Measurements from ENCODE around the gene S100A13. TPM values are rescaled to one million over a fixed set of nuclear protein-coding genes. Genes with fewer than 3 reads are reported as not detected.

Gene S100A13
- total and polyA plus RNA-seq, 2 donors (not counting 1 experiment from before 2014, with no cell fraction given): 172 to 399 TPM

DNA sequence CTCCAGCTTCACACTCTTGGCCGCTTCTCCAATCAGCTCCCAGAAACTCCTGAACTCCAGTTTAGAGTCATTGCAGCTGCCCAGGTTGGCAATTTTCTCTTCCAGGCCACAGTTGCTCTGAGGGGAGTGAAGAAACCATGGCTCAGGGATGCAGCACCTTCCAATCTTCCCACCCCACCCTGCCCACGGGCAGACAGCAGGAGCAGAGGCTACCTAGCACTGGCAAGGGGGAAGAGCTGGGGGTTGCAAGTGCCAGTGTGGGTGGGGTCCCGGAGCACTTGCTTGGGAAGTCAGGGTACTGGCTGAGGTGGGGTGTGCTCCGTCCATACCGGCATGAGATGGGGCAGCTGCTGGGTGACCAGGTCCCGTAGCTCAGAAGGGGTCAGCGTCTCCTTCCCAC, 12.4 kb downstream of the S100A13 start:
- Histone ChIP-seq H2AFZ (ENCODE audit: low read length) (no peak overlapping the region), H3K36me3 (ENCODE audit: control insufficient read depth, insufficient read depth, low read length) (peaks cover 3% of the 10 kb centered on the region), H4K20me1 (ENCODE audit: control insufficient read depth, extremely low read depth, insufficient read depth, low read length) (no peaks in the 10 kb centered on the region), H3K9me3 (ENCODE audit: control insufficient read depth, insufficient read depth, low read depth, low read length) (no peaks in the 10 kb centered on the region), H3K4me3 (replicated peaks in 1 of 4; ENCODE audit: control extremely low read depth in 1 of 4, insufficient read depth in 1 of 4, low read depth in 3 of 4, low read length in 4 of 4) (no peak overlapping the region), H3K4me2 (ENCODE audit: extremely low read depth, insufficient read depth, low read length) (no peak overlapping the region), H3K27me3 (ENCODE audit: control insufficient read depth, insufficient read depth, low read length) (no peaks in the 10 kb centered on the region), H3K79me2 (ENCODE audit: control insufficient read depth, insufficient read depth, low read length) (peaks cover 34% of the 10 kb centered on the region), H3K27ac (ENCODE audit: insufficient read depth, low read length) (no peak overlapping the region), H3K9ac (ENCODE audit: insufficient read depth, low read length) (no peak overlapping the region), H3K4me1 (ENCODE audit: control insufficient read depth, extremely low read depth, insufficient read depth, low read length) (peaks cover 15% of the 10 kb centered on the region)
- DNase-seq (ENCODE audit: low read depth in 2 of 2): no peak
- TF ChIP-seq, protein P1, sequence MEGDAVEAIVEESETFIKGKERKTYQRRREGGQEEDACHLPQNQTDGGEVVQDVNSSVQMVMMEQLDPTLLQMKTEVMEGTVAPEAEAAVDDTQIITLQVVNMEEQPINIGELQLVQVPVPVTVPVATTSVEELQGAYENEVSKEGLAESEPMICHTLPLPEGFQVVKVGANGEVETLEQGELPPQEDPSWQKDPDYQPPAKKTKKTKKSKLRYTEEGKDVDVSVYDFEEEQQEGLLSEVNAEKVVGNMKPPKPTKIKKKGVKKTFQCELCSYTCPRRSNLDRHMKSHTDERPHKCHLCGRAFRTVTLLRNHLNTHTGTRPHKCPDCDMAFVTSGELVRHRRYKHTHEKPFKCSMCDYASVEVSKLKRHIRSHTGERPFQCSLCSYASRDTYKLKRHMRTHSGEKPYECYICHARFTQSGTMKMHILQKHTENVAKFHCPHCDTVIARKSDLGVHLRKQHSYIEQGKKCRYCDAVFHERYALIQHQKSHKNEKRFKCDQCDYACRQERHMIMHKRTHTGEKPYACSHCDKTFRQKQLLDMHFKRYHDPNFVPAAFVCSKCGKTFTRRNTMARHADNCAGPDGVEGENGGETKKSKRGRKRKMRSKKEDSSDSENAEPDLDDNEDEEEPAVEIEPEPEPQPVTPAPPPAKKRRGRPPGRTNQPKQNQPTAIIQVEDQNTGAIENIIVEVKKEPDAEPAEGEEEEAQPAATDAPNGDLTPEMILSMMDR (conservative IDR thresholded peaks at IDR 0.05 in 1 of 2, IDR thresholded peaks at IDR 0.05 in 1 of 2; ENCODE audit: low read depth in 1 of 2, low read length in 2 of 2): no peak
- TF ChIP-seq EZH2 (IDR thresholded peaks at IDR 0.05; ENCODE audit: low read length, missing control alignments): no peak

DNA sequence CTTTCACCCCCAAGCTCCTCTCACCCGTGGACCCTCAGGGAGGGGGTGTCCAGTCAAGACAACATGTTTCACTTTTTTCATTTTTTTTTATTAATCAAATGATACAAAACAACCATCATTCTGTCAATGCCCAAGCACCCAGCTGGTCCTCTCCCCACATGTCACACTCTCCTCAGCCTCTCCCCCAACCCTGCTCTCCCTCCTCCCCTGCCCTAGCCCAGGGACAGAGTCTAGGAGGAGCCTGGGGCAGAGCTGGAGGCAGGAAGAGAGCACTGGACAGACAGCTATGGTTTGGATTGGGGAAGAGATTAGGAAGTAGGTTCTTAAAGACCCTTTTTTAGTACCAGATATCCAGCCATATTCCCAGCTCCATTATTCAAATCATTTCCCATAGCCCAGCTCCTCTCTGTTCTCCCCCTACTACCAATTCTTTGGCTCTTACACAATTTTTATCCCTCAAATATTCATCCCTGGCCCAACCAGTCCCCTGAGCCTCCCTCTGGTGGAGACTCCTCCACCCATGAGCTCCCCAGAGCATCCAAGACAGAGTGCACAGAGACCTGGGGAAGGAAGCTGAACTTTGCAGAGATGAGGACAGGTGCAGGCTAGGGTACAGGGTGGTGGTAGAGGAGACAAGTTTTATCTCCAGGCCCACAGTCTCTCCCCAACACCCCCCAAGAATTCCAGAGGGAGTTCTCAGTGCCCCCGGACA, 13.0 kb downstream of the S100A13 start:
- no peaks in the 10 kb centered on the region for H3K27me3 ChIP-seq (ENCODE audit: control insufficient read depth, insufficient read depth, low read length)
- no peak for DNase-seq (ENCODE audit: low read depth in 2 of 2)
- H4K20me1 ChIP-seq (ENCODE audit: control insufficient read depth, extremely low read depth, insufficient read depth, low read length): no peaks in the 10 kb centered on the region
- peaks cover 3% of the 10 kb centered on the region for H3K36me3 ChIP-seq (ENCODE audit: control insufficient read depth, insufficient read depth, low read length)
- no peak overlapping the region for H3K4me3 ChIP-seq (replicated peaks in 1 of 4; ENCODE audit: control extremely low read depth in 1 of 4, insufficient read depth in 1 of 4, low read depth in 3 of 4, low read length in 4 of 4)
- peaks cover 39% of the 10 kb centered on the region for H3K79me2 ChIP-seq (ENCODE audit: control insufficient read depth, insufficient read depth, low read length)
- no peak overlapping the region for H2AFZ ChIP-seq (ENCODE audit: low read length)
- H3K4me1 ChIP-seq (ENCODE audit: control insufficient read depth, extremely low read depth, insufficient read depth, low read length): peaks cover 18% of the 10 kb centered on the region
- H3K27ac ChIP-seq (ENCODE audit: insufficient read depth, low read length): no peak overlapping the region
- H3K4me2 ChIP-seq (ENCODE audit: extremely low read depth, insufficient read depth, low read length): no peak overlapping the region
- TF ChIP-seq, protein P1 (conservative IDR thresholded peaks at IDR 0.05 in 1 of 2, IDR thresholded peaks at IDR 0.05 in 1 of 2; ENCODE audit: low read depth in 1 of 2, low read length in 2 of 2): peak; percentile 14 to 17
- no peak for TF ChIP-seq EZH2 (IDR thresholded peaks at IDR 0.05; ENCODE audit: low read length, missing control alignments)
- H3K9ac ChIP-seq (ENCODE audit: insufficient read depth, low read length): no peak overlapping the region
- no peaks in the 10 kb centered on the region for H3K9me3 ChIP-seq (ENCODE audit: control insufficient read depth, insufficient read depth, low read depth, low read length)

DNA sequence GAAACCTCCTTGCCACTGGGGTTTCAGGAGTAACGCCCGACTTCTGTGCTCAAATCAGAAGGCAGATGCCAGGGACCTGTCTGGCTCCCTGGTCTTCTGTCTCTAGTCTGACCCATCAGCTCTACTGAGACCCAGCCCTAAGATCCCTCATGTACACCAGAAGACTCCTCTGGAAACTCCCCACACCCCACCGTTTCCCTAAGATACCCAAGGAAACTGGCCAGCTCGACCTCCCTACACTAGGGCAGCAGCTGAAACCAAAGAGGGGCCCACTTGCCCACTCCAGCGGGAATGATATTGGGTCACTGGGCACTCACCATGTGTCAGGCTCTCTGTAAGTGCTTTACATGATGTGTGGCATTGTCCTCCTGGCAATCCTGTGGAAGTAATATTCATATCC, 13.9 kb downstream of the S100A13 start:
- DNase-seq (ENCODE audit: low read depth in 2 of 2): no peak
- peaks cover 49% of the 10 kb centered on the region for H3K79me2 ChIP-seq (ENCODE audit: control insufficient read depth, insufficient read depth, low read length)
- H4K20me1 ChIP-seq (ENCODE audit: control insufficient read depth, extremely low read depth, insufficient read depth, low read length): no peaks in the 10 kb centered on the region
- H3K27ac ChIP-seq (ENCODE audit: insufficient read depth, low read length): no peak overlapping the region
- peaks cover under 1% of the 10 kb centered on the region for H3K36me3 ChIP-seq (ENCODE audit: control insufficient read depth, insufficient read depth, low read length)
- TF ChIP-seq, protein P1 (conservative IDR thresholded peaks at IDR 0.05 in 1 of 2, IDR thresholded peaks at IDR 0.05 in 1 of 2; ENCODE audit: low read depth in 1 of 2, low read length in 2 of 2): no peak
- TF ChIP-seq EZH2 (IDR thresholded peaks at IDR 0.05; ENCODE audit: low read length, missing control alignments): no peak
- H3K4me1 ChIP-seq (ENCODE audit: control insufficient read depth, extremely low read depth, insufficient read depth, low read length): peaks cover 21% of the 10 kb centered on the region
- peak overlapping the region; percentile 60 for H3K4me2 ChIP-seq (ENCODE audit: extremely low read depth, insufficient read depth, low read length)
- peak overlapping the region in 3 of 4 experiments; percentile 87 to 92 (median 88) for H3K4me3 ChIP-seq (replicated peaks in 1 of 4; ENCODE audit: control extremely low read depth in 1 of 4, insufficient read depth in 1 of 4, low read depth in 3 of 4, low read length in 4 of 4)
- H3K27me3 ChIP-seq (ENCODE audit: control insufficient read depth, insufficient read depth, low read length): no peaks in the 10 kb centered on the region
- no peak overlapping the region for H2AFZ ChIP-seq (ENCODE audit: low read length)
- no peaks in the 10 kb centered on the region for H3K9me3 ChIP-seq (ENCODE audit: control insufficient read depth, insufficient read depth, low read depth, low read length)
- peak overlapping the region; percentile 4 for H3K9ac ChIP-seq (ENCODE audit: insufficient read depth, low read length)

All from fibroblast of lung (primary cell).